HG03432 (cell line): Measurements from ENCODE around the gene FGF19.
A peak's percentile ranks its signal among the peaks of the same experiment; 100 is the strongest.
"Not testable (repeated sequence)": the region's sequence is repeated elsewhere in the genome, so short reads cannot be mapped to it uniquely, and the experiment has no call there.

ENCODE experiments used
- ATAC-seq: cut with Tn5 transposase; IDR thresholded peaks from one replicate; pipeline ENCODE4 v1.9.1; 2021; ENCODE audit warnings: mild to moderate bottlenecking, moderate library complexity; ENCODE audit not compliant: unreplicated experiment

FGF19 gene

GRCh38 chr11:69696749-69697468 lies 6.9 kb downstream of the FGF19 start:
- no peak for ATAC-seq

- not testable (repeated sequence) for ATAC-seq
These were observed 7.8 kb downstream of the FGF19 start for GRCh38 chr11:69695995-69696394.

- no peak for ATAC-seq
These were observed 8.2 kb downstream of the FGF19 start for GRCh38 chr11:69695581-69695980.

GRCh38 chr11:69694781-69695180 lies 9.0 kb downstream of the FGF19 start:
- ATAC-seq = no peak

GRCh38 chr11:69692422-69692821 lies 11.4 kb downstream of the FGF19 start:
- ATAC-seq = no peak

- ATAC-seq = no peak
These were observed 12.4 kb downstream of the FGF19 start for GRCh38 chr11:69691463-69691862.

- ATAC-seq = no peak
These were observed 14.1 kb downstream of the FGF19 start for GRCh38 chr11:69689484-69690319.

- not testable (repeated sequence) for ATAC-seq
These were observed 15.7 kb downstream of the FGF19 start for GRCh38 chr11:69687969-69688771.

- no peak for ATAC-seq
These were observed 17.0 kb downstream of the FGF19 start for GRCh38 chr11:69686856-69687255.

- no peak for ATAC-seq
These were observed 17.4 kb downstream of the FGF19 start for GRCh38 chr11:69686452-69686851.

- no peak for ATAC-seq
These were observed 18.5 kb downstream of the FGF19 start for GRCh38 chr11:69685348-69685747.

- ATAC-seq = no peak
These were observed 19.2 kb downstream of the FGF19 start for GRCh38 chr11:69684651-69685050.

GRCh38 chr11:69683764-69684333 lies 20.0 kb downstream of the FGF19 start:
- no peak for ATAC-seq

GRCh38 chr11:69682681-69683326 lies 21.0 kb downstream of the FGF19 start:
- ATAC-seq = no peak

- no peak for ATAC-seq
These were observed 21.6 kb downstream of the FGF19 start for GRCh38 chr11:69682221-69682620.

- no peak for ATAC-seq
These were observed 23.1 kb downstream of the FGF19 start for GRCh38 chr11:69680688-69681087.

- ATAC-seq = no peak
These were observed 26.1 kb downstream of the FGF19 start for GRCh38 chr11:69677749-69678148.

GRCh38 chr11:69674886-69675714 lies 28.7 kb downstream of the FGF19 start, which contains the start of gene LTO1:
TSS of gene LTO1 (minus strand) at chr11:69675353. CDS start at chr11:69675239, 114 bp downstream.
- peak; percentile 86 for ATAC-seq

- ATAC-seq = no peak
These were observed 29.4 kb downstream of the FGF19 start for GRCh38 chr11:69674267-69674885.
